ENCODE data around the gene SMG6. TPM values are rescaled to one million over a fixed set of nuclear protein-coding genes. Genes with fewer than 3 reads are reported as not detected.

The SMG6 gene
- total and polyA plus RNA-seq, 2 of the 4 experiments (the other 2 are of a cell fraction) = 16.3 to 30.3 TPM

DNA sequence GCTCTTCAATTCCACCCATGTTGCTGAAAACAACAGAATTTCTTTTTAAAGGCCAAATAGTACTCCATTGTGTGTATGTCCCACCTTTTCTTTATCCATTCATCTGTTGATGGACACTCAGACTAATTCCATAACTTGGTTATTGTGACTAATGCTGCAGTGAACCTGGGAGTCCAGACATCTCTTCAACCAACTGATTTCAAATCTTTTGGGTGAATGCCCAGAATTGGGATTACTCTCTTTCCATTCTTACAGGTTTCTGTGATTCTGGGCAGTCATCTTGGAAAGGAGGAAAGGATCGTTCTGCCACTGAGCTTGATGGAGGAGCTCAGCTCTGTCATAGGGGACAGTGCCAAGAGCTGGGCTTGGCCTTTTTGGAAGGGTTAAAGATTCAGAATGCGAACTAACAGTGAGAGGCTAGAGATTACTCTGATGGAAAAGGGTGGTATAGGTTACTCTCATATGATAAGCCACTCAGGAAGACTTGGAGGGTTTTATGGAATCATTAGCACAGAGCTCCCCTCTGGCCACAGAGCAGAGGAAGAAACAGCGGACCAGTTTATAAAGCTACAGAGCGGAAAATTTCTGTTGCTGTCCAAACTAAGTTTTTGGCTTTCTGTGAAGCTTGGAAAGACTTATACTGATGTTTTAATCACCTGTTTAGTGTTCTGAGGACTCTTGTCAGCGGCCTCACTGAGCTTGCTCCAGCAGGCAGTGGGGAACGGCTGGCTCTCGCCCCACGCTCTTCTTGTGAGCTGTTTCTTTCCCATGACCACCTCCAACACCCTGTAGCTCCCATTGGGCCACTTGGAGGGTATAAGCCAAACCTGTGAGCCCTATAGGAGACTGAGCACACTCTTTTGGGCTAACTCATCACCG, 200.4 kb downstream of the SMG6 start:
- intact Hi-C loops (cut with micrococcal nuclease) = no loop called here
- Histone ChIP-seq H2BK15ac (ENCODE audit: low read depth, low read length) (no peak overlapping the region), H3K9me3 (ENCODE audit: control insufficient read depth, insufficient read depth, low read length) (no peaks in the 10 kb centered on the region), H3K27ac (ENCODE audit: insufficient read depth, low read length) (no peak overlapping the region), H4K20me1 (ENCODE audit: insufficient read depth, low read length) (no peaks in the 10 kb centered on the region), H3K4me3 (ENCODE audit: insufficient read depth, low read depth, low read length) (no peak overlapping the region), H3K14ac (replicated peaks; ENCODE audit: low read depth, low read length) (no peak overlapping the region), H2AFZ (replicated peaks; ENCODE audit: low read length, poor library complexity) (no peak overlapping the region), H2AK5ac (ENCODE audit: low read depth, low read length) (no peak overlapping the region; the same call in 1 of the 2 replicates), H3K79me1 (ENCODE audit: low read depth in 1 of 2, low read length in 2 of 2) (peaks cover 6 to 34% of the 10 kb centered on the region in 2 experiments; a peak in 3 of 4 replicates), H3K36me3 (ENCODE audit: control insufficient read depth, insufficient read depth, low read length) (no peaks in the 10 kb centered on the region; the same call in 1 of the 2 replicates), H3K9me1 (ENCODE audit: insufficient read depth, low read length) (peaks cover 6% of the 10 kb centered on the region; the same call in 1 of the 2 replicates), H3K4me2 (ENCODE audit: low read depth, low read length) (no peak overlapping the region), H2AK9ac (replicated peaks; ENCODE audit: low read depth, low read length, poor library complexity) (peak overlapping the region; percentile 22), H3K9ac (ENCODE audit: low read depth, low read length) (no peak overlapping the region), H2BK5ac (ENCODE audit: low read depth, low read length, poor library complexity, severe bottlenecking) (no peak overlapping the region), H4K8ac (ENCODE audit: low read depth in 2 of 2, low read length in 2 of 2) (no peak overlapping the region), H4K5ac (ENCODE audit: low read depth, low read length) (no peak overlapping the region), H3K27me3 (ENCODE audit: control insufficient read depth, insufficient read depth, low read length) (no peaks in the 10 kb centered on the region), H3K56ac (ENCODE audit: extremely low read depth, insufficient read depth, low read length) (no peak overlapping the region), H3K4ac (ENCODE audit: low read depth, low read length) (peak overlapping the region; percentile 19; the same call in 1 of the 2 replicates), H4K91ac (ENCODE audit: insufficient read depth, low read depth, low read length) (no peak overlapping the region), H3K18ac (ENCODE audit: low read depth, low read length) (no peak overlapping the region), H3K4me1 (ENCODE audit: control insufficient read depth, insufficient read depth, low read length) (peaks cover 4% of the 10 kb centered on the region; the same call in 1 of the 2 replicates), H3K23ac (ENCODE audit: low read depth, low read length) (no peak overlapping the region), H2BK20ac (ENCODE audit: low read depth, low read length) (no peak overlapping the region), H2BK120ac (ENCODE audit: low read depth, low read length) (no peak overlapping the region)
- in situ Hi-C loops (cut with MboI; ENCODE audit: low sequenced_read_pairs) = no loop called here
- ChIA-PET CTCF (interaction anchor here (1.3 to 1.6 kb wide), 2 partner anchors 12 to 142 kb away, joined by 4 read pairs; no protein-coding TSS in a partner anchor), POLR2A (ENCODE audit: unreplicated experiment) (interaction anchor here (0.6 to 1.2 kb wide), 2 partner anchors 10 to 183 kb away, joined by 3 read pairs; no protein-coding TSS in a partner anchor)
- 75% methylated on average over 3 of the region's 9 CpGs; no CpG with 5 or more reads in 1 of the 2 experiments for WGBS, 2 experiments (ENCODE audit: extremely low coverage in 2 of 2, insufficient read length in 1 of 2)
- ATAC-seq (ENCODE audit: low read depth) (peak; percentile 62), DNase-seq (peak; percentile 90)
- TF ChIP-seq CEBPB (IDR thresholded peaks at IDR 0.05; ENCODE audit: low read depth, low read length) (0 out of 2 replicates have a peak, but pooled peaks have one; percentile 1), RAD21 (IDR thresholded peaks at IDR 0.05; ENCODE audit: low read length) (no peak), NFE2L2 (IDR thresholded peaks at IDR 0.05; ENCODE audit: low read depth, low read length) (no peak), POLR2A (IDR thresholded peaks at IDR 0.05; ENCODE audit: low read depth, low read length) (no peak)
- TF ChIP-seq, protein P1, sequence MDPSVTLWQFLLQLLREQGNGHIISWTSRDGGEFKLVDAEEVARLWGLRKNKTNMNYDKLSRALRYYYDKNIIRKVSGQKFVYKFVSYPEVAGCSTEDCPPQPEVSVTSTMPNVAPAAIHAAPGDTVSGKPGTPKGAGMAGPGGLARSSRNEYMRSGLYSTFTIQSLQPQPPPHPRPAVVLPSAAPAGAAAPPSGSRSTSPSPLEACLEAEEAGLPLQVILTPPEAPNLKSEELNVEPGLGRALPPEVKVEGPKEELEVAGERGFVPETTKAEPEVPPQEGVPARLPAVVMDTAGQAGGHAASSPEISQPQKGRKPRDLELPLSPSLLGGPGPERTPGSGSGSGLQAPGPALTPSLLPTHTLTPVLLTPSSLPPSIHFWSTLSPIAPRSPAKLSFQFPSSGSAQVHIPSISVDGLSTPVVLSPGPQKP (IDR thresholded peaks at IDR 0.05; ENCODE audit: borderline replicate concordance, low read depth, low read length) = no peak
- TF ChIP-seq, protein P2, sequence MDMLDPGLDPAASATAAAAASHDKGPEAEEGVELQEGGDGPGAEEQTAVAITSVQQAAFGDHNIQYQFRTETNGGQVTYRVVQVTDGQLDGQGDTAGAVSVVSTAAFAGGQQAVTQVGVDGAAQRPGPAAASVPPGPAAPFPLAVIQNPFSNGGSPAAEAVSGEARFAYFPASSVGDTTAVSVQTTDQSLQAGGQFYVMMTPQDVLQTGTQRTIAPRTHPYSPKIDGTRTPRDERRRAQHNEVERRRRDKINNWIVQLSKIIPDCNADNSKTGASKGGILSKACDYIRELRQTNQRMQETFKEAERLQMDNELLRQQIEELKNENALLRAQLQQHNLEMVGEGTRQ (IDR thresholded peaks at IDR 0.05; ENCODE audit: low read depth, low read length) = no peak
- BruUV-seq (replicated peaks) = no TSS peak
- dilution Hi-C loops (cut with HindIII; ENCODE audit: low sequenced_read_pairs, unreplicated experiment) = no loop called here
